HepG2 (cell line): ENCODE results near the gene ZNF316. TPM values are rescaled to one million over a fixed set of nuclear protein-coding genes. Genes with fewer than 3 reads are reported as not detected.

Experiments
- ATAC-seq: fragments of 200-7000 bp; cut with Tn5 transposase; 3 replicates; pipeline ENCODE4 v1.9.1; 2020; ENCODE audit warnings: mild to moderate bottlenecking, moderate library complexity
- BruUV-seq: library from RNA; stranded (reverse); fragments of 400-500 nt; replicated peaks from 2 replicates; lab custom pipeline; 2021; lab: Mats Ljungman, UMichigan
- CTCF ChIA-PET: fragments of 300-600 bp; formaldehyde crosslinking; extraction: SDS; loops from one replicate; lab custom pipeline; 2021; ENCODE audit warnings: low total read pairs, inconsistent platforms, low intra/inter-chr PET ratio; lab: Yijun Ruan, JAX
- POLR2A ChIA-PET: fragments of 350-600 bp; sonication (Branson Sonifier 250); formaldehyde crosslinking; loops from one replicate; lab custom pipeline; 2020; ENCODE audit warnings: antibody characterized with exemption, inconsistent platforms; lab: Yijun Ruan, JAX
- DNase-seq: peaks from one replicate; pipeline ENCODE4 v3.0.0-alpha.2; 2015; ENCODE audit warnings: low spot score
- FAIRE-seq: peaks from 3 replicates; lab custom pipeline; 2011; peaks lifted over from hg19 to GRCh38; lab: Jason Lieb, UNC
- H2AFZ ChIP-seq: one replicate; pipeline ENCODE4 v1.6.1; 2011; ENCODE audit warnings: low read length, inconsistent platforms
- H3K27ac ChIP-seq: fragments of 300-600 bp; 3 replicates; pipeline ENCODE4 v1.8.0; 2011; ENCODE audit warnings: mixed run types, mild to moderate bottlenecking, mixed read lengths, low read length, inconsistent platforms; ENCODE audit not compliant: insufficient read depth; ENCODE audit errors: extremely low read length
- H3K27me3 ChIP-seq, 2 experiments: fragments of 200-600 bp in 1 of 2; 2 replicates in 1 of 2; 3 replicates in 1 of 2; pipeline versions ENCODE4 v1.6.0 to v1.8.0; 2011; ENCODE audit warnings: low read length in 2 of 2, mild to moderate bottlenecking in 2 of 2, moderate library complexity in 2 of 2, inconsistent platforms in 1 of 2; ENCODE audit not compliant: insufficient read depth in 2 of 2, control insufficient read depth in 1 of 2
- H3K36me3 ChIP-seq, 2 experiments: fragments of 200-600 bp in 1 of 2; replicated peaks in 1 of 2; 2 replicates in 1 of 2; 3 replicates in 1 of 2; pipeline versions ENCODE4 v1.5.1 to v1.8.0; 2011; ENCODE audit warnings: low read length in 2 of 2, inconsistent platforms in 1 of 2; ENCODE audit not compliant: insufficient read depth in 2 of 2, control insufficient read depth in 1 of 2
- H3K4me1 ChIP-seq: 2 replicates; pipeline ENCODE4 v1.5.1; 2012; ENCODE audit warnings: low read length, inconsistent platforms; ENCODE audit not compliant: insufficient read depth
- H3K4me2 ChIP-seq: 2 replicates; pipeline ENCODE4 v1.6.0; 2011; ENCODE audit warnings: low read depth, low read length, inconsistent platforms
- H3K4me3 ChIP-seq, 3 experiments: fragments of 200-600 bp in 1 of 3; sonication (generic), shearing (Covaris generic) in 1 of 3; replicated peaks in 1 of 3; 2 replicates each; pipeline ENCODE4 v1.5.1; 2011 to 2016; ENCODE audit warnings: low read length in 3 of 3, inconsistent platforms in 2 of 3, low read depth in 2 of 3, mild to moderate bottlenecking in 2 of 3, control low read depth in 1 of 3, mixed read lengths in 1 of 3; ENCODE audit not compliant: insufficient read depth in 1 of 3
- H3K79me2 ChIP-seq: one replicate; pipeline ENCODE4 v1.6.1; 2011; ENCODE audit warnings: low read length, inconsistent platforms; ENCODE audit not compliant: insufficient read depth
- H3K9ac ChIP-seq: 2 replicates; pipeline ENCODE4 v1.6.0; 2011; ENCODE audit warnings: mild to moderate bottlenecking, low read depth, low read length, inconsistent platforms; ENCODE audit not compliant: insufficient read depth
- H3K9me3 ChIP-seq: 2 replicates; pipeline ENCODE4 v1.5.1; 2012; ENCODE audit warnings: mild to moderate bottlenecking, low read length
- H4K20me1 ChIP-seq: 2 replicates; pipeline ENCODE4 v1.6.0; 2011; ENCODE audit warnings: inconsistent platforms, mild to moderate bottlenecking, low read length, moderate library complexity; ENCODE audit not compliant: insufficient read depth
- ATF7-NPFF ChIP-seq: sonication (generic); formaldehyde crosslinking; IDR thresholded peaks from 2 replicates; pipeline ENCODE4 v1.8.1; 2023; ENCODE audit warnings: mild to moderate bottlenecking, low read depth, missing genetic modification reagents, moderate library complexity
- CBFB ChIP-seq: sonication (generic); formaldehyde crosslinking; IDR thresholded peaks from 2 replicates; pipeline ENCODE4 v1.4.0; 2020; ENCODE audit warnings: missing genetic modification reagents
- HMGA1 ChIP-seq: sonication (generic); formaldehyde crosslinking; conservative IDR thresholded peaks from 2 replicates; pipeline ENCODE4 v1.4.0; 2020; ENCODE audit warnings: missing genetic modification reagents
- HNF4A ChIP-seq: sonication (generic); formaldehyde crosslinking; IDR thresholded peaks from 2 replicates; pipeline ENCODE4 v1.4.0; 2020; ENCODE audit warnings: missing genetic modification reagents
- HNRNPK ChIP-seq: fragments of 200-400 bp; formaldehyde crosslinking; IDR thresholded peaks from 2 replicates; pipeline ENCODE4 v1.6.1; 2018; ENCODE audit warnings: low read length, low read depth, moderate library complexity, mild to moderate bottlenecking; ENCODE audit not compliant: poor library complexity, severe bottlenecking
- KDM4B ChIP-seq: sonication (generic); formaldehyde crosslinking; IDR thresholded peaks from 2 replicates; pipeline ENCODE4 v1.4.0; 2020; ENCODE audit warnings: missing genetic modification reagents
- MXD3 ChIP-seq: IDR thresholded peaks from 2 replicates; pipeline ENCODE4 v1.6.1; 2016; ENCODE audit warnings: mild to moderate bottlenecking, missing biosample characterization, missing genetic modification reagents
- NFE2 ChIP-seq: sonication (generic); formaldehyde crosslinking; IDR thresholded peaks from 2 replicates; pipeline ENCODE4 v1.4.0; 2020; ENCODE audit warnings: missing genetic modification reagents
- NRL ChIP-seq: sonication (generic); formaldehyde crosslinking; IDR thresholded peaks from 2 replicates; pipeline ENCODE4 v1.5.0; 2020; ENCODE audit warnings: missing genetic modification reagents, mild to moderate bottlenecking, moderate library complexity, borderline replicate concordance
- RXRB ChIP-seq: IDR thresholded peaks from 2 replicates; pipeline ENCODE4 v1.6.1; 2016; ENCODE audit warnings: borderline replicate concordance, missing genetic modification reagents, missing compliant biosample characterization
- SIX4 ChIP-seq: sonication (generic); formaldehyde crosslinking; IDR thresholded peaks from 2 replicates; pipeline ENCODE4 v1.4.0; 2020; ENCODE audit warnings: missing genetic modification reagents
- SNAPC4 ChIP-seq: sonication (generic); formaldehyde crosslinking; IDR thresholded peaks from 2 replicates; pipeline ENCODE4 v1.4.0; 2020; ENCODE audit warnings: mild to moderate bottlenecking, missing genetic modification reagents
- ZNF772 ChIP-seq: sonication (generic); formaldehyde crosslinking; IDR thresholded peaks from 2 replicates; pipeline ENCODE4 v1.5.0; 2020; ENCODE audit warnings: mild to moderate bottlenecking, missing genetic modification reagents
- ZSCAN12 ChIP-seq: sonication (generic); formaldehyde crosslinking; IDR thresholded peaks from 2 replicates; pipeline ENCODE4 v1.9.0; 2021; ENCODE audit warnings: mild to moderate bottlenecking, missing genetic modification reagents
- WGBS: methylation state at CpG from one replicate; pipeline ENCODE4 v1.1.6; 2017; ENCODE audit warnings: low lambda C conversion rate; 5-methylcytosine and 5-hydroxymethylcytosine counted together
- in situ Hi-C: cut with HindIII; loops from 2 replicates; pipeline ENCODE4 v1.10.0; 2017; ENCODE audit warnings: low pct_unique_long_range_greater_than_20kb; ENCODE audit not compliant: extremely low pct_ligation_motif_present
- intact Hi-C: fragments of 100-400 bp; cut with micrococcal nuclease; formaldehyde crosslinking; loops from one replicate; pipeline ENCODE4 v1.10.0; 2022; ENCODE audit not compliant: unreplicated experiment
- polyA plus RNA-seq, 8 experiments: library from polyadenylated mRNA; depleted of rRNA in 3 of 8; stranded (reverse) in 7 of 8; unstranded in 1 of 8; fragments of >200 nt; fragmentation: Illumina TruSeq in 4 of 8; extraction: Trizol in 4 of 8; gene quantifications; 2 replicates each; pipeline versions ENCODE4 v1.2.1 to v1.2.3, GENCODE V29; 2011 to 2016; ENCODE audit warnings: low read depth in 4 of 8, missing spikeins in 1 of 8, mixed read lengths in 1 of 8; ENCODE audit not compliant: insufficient read depth in 1 of 8
- total RNA-seq, 5 experiments: library from RNA; depleted of rRNA; stranded (reverse); fragments of >200 nt; fragmentation: Illumina TruSeq; extraction: Trizol; gene quantifications; 2 replicates each; pipeline ENCODE4 v1.2.3, GENCODE V29; 2016; ENCODE audit warnings: low read depth in 1 of 5

Gene ZNF316
- total and polyA plus RNA-seq, 2 of the 13 experiments (the other 11 are each of a cell fraction or from before 2014, with no cell fraction given) = 4.3 to 9.9 TPM

GRCh38 chr7:6643915-6644625 is 7.0 kb downstream of the ZNF316 start:
- no peaks in the 10 kb centered on the region for H4K20me1 ChIP-seq
- intact Hi-C loops = no loop called here
- CTCF ChIA-PET = no interaction called here
- in situ Hi-C loops = no loop called here
- H3K27me3 ChIP-seq = no peaks in the 10 kb centered on the region
- H3K79me2 ChIP-seq = peaks cover under 1% of the 10 kb centered on the region
- DNase-seq (no peak), FAIRE-seq (no peak), ATAC-seq (no peak)
- no TSS peak for BruUV-seq
- peaks cover 12% of the 10 kb centered on the region for H3K4me1 ChIP-seq
- H3K36me3 ChIP-seq = peaks cover 22 to 48% of the 10 kb centered on the region in 2 experiments; a peak in 4 of 5 replicates
- TF ChIP-seq HNRNPK (no peak), NFE2 (no peak), KDM4B (CRISPR knock-in tag) (no peak), NRL (CRISPR knock-in tag) (no peak)
- H3K4me2 ChIP-seq = no peak overlapping the region
- H3K9me3 ChIP-seq = no peaks in the 10 kb centered on the region
- WGBS = 95% methylated on average over 19 of the region's 21 CpGs
- H3K9ac ChIP-seq = no peak overlapping the region
- H3K27ac ChIP-seq = no peak overlapping the region
- H3K4me3 ChIP-seq = no peak overlapping the region
- POLR2A ChIA-PET = no interaction called here
- no peak overlapping the region for H2AFZ ChIP-seq

- Histone ChIP-seq H2AFZ (no peak overlapping the region), H3K4me3 (no peak overlapping the region), H3K36me3 (peaks cover 22 to 44% of the 10 kb centered on the region in 2 experiments; a peak in 4 of 5 replicates), H3K4me1 (peaks cover 10% of the 10 kb centered on the region; the same call in 1 of the 2 replicates), H3K9me3 (no peaks in the 10 kb centered on the region), H3K27me3 (no peaks in the 10 kb centered on the region), H3K4me2 (no peak overlapping the region), H3K27ac (no peak overlapping the region), H4K20me1 (no peaks in the 10 kb centered on the region), H3K79me2 (no peaks in the 10 kb centered on the region), H3K9ac (no peak overlapping the region)
- WGBS = 100% methylated on average over 5 of the region's 10 CpGs
- intact Hi-C loops = no loop called here
- BruUV-seq = no TSS peak
- ATAC-seq (no peak), FAIRE-seq (no peak), DNase-seq (no peak)
- ChIA-PET CTCF (no interaction called here), POLR2A (no interaction called here)
- in situ Hi-C loops = no loop called here
- no peak for TF ChIP-seq CBFB (CRISPR knock-in tag)
- TF ChIP-seq RXRB (CRISPR knock-in tag) = no peak
- no peak for TF ChIP-seq HNF4A (CRISPR knock-in tag)
- no peak for TF ChIP-seq ZNF772 (CRISPR knock-in tag)
- TF ChIP-seq SNAPC4 (CRISPR knock-in tag) = no peak
- no peak for TF ChIP-seq ZSCAN12 (CRISPR knock-in tag)
- TF ChIP-seq MXD3 (CRISPR knock-in tag) = no peak
- no peak for TF ChIP-seq HMGA1 (CRISPR knock-in tag)
- no peak for TF ChIP-seq ATF7-NPFF (CRISPR knock-in tag)
- no peak for TF ChIP-seq SIX4 (CRISPR knock-in tag)
These were observed 7.6 kb downstream of the ZNF316 start for GRCh38 chr7:6644728-6645127.
